WTC11 (cell line): ENCODE results near the gene SOD2. TPM values are rescaled to one million over a fixed set of nuclear protein-coding genes. Genes with fewer than 3 reads are reported as not detected.

Source experiments
- ATAC-seq: fragments of 200-7000 bp; cut with Tn5 transposase; 2 replicates; pipeline ENCODE4 v1.10.0; 2021; ENCODE audit warnings: mild to moderate bottlenecking, moderate library complexity
- CTCF ChIA-PET: fragments of 300-600 bp; sonication (Branson Sonifier 250); formaldehyde crosslinking; loops from one replicate; lab custom pipeline; 2021; ENCODE audit warnings: antibody characterized with exemption; lab: Charles Lee
- POLR2A ChIA-PET: fragments of 350-600 bp; sonication (Branson Sonifier 250); formaldehyde crosslinking; loops from one replicate; lab custom pipeline; 2021; ENCODE audit warnings: antibody characterized with exemption; lab: Charles Lee
- DNase-seq: peaks from one replicate; pipeline ENCODE4 v3.0.0; 2021; ENCODE audit warnings: low spot score
- H3K27ac Mint-ChIP-seq: 2 replicates; pipeline ENCODE4 v1.8.0; 2021; ENCODE audit warnings: mixed read lengths
- H3K27me3 Mint-ChIP-seq: 2 replicates; pipeline ENCODE4 v1.8.0; 2021; ENCODE audit warnings: low read depth, mild to moderate bottlenecking, moderate library complexity, mixed read lengths
- H3K36me3 Mint-ChIP-seq: 2 replicates; pipeline ENCODE4 v1.8.0; 2021; ENCODE audit warnings: mixed read lengths
- H3K4me1 Mint-ChIP-seq: 2 replicates; pipeline ENCODE4 v1.8.0; 2022; ENCODE audit warnings: mixed read lengths
- H3K4me3 Mint-ChIP-seq: 2 replicates; pipeline ENCODE4 v1.8.0; 2021; ENCODE audit warnings: mild to moderate bottlenecking, moderate library complexity, mixed read lengths
- H3K9me3 Mint-ChIP-seq: 2 replicates; pipeline ENCODE4 v1.8.0; 2021; ENCODE audit warnings: mixed read lengths
- E2F4 ChIP-seq: sonication (generic); formaldehyde crosslinking; IDR thresholded peaks from 2 replicates; pipeline ENCODE4 v1.8.1; 2022; ENCODE audit warnings: low read depth, mild to moderate bottlenecking, moderate library complexity, missing genetic modification reagents, borderline replicate concordance
- EMX1 ChIP-seq: fragments of 250-450 bp; sonication (Bioruptor Pico); IDR thresholded peaks from 2 replicates; pipeline ENCODE4 v1.8.0; 2021; ENCODE audit warnings: mild to moderate bottlenecking
- ESRRA ChIP-seq: sonication (generic); formaldehyde crosslinking; IDR thresholded peaks from 2 replicates; pipeline ENCODE4 v1.8.1; 2022; ENCODE audit warnings: mild to moderate bottlenecking, missing genetic modification reagents, borderline replicate concordance
- ETV6 ChIP-seq: sonication (generic); formaldehyde crosslinking; IDR thresholded peaks from 2 replicates; pipeline ENCODE4 v1.8.1; 2022; ENCODE audit warnings: mild to moderate bottlenecking, missing genetic modification reagents
- FOXP1 ChIP-seq: sonication (generic); formaldehyde crosslinking; IDR thresholded peaks from 2 replicates; pipeline ENCODE4 v1.8.0; 2022; ENCODE audit warnings: missing genetic modification reagents, mild to moderate bottlenecking, moderate library complexity, borderline replicate concordance
- FOXP4 ChIP-seq: sonication (generic); formaldehyde crosslinking; IDR thresholded peaks from 2 replicates; pipeline ENCODE4 v1.8.0; 2022; ENCODE audit warnings: mild to moderate bottlenecking, missing genetic modification reagents
- GTF2I ChIP-seq: fragments of 250-450 bp; sonication (Bioruptor Pico); conservative IDR thresholded peaks from 2 replicates; pipeline ENCODE4 v1.4.0; 2021; ENCODE audit warnings: mild to moderate bottlenecking
- MLX ChIP-seq: sonication (generic); formaldehyde crosslinking; IDR thresholded peaks from 2 replicates; pipeline ENCODE4 v1.8.1; 2023; ENCODE audit warnings: mild to moderate bottlenecking, missing genetic modification reagents, moderate library complexity
- MXD4 ChIP-seq: fragments of 250-450 bp; sonication (Bioruptor Pico); IDR thresholded peaks from 2 replicates; pipeline ENCODE4 v1.8.0; 2021; ENCODE audit warnings: mild to moderate bottlenecking, moderate library complexity, borderline replicate concordance
- NFE2L1 ChIP-seq: sonication (generic); formaldehyde crosslinking; IDR thresholded peaks from 2 replicates; pipeline ENCODE4 v1.8.1; 2023; ENCODE audit warnings: missing genetic modification reagents
- PREB ChIP-seq: sonication (generic); formaldehyde crosslinking; IDR thresholded peaks from 2 replicates; pipeline ENCODE4 v1.8.1; 2022; ENCODE audit warnings: mild to moderate bottlenecking, missing genetic modification reagents, moderate library complexity, borderline replicate concordance
- SMAD3 ChIP-seq: sonication (generic); formaldehyde crosslinking; IDR thresholded peaks from 2 replicates; pipeline ENCODE4 v1.8.0; 2022; ENCODE audit warnings: missing genetic modification reagents, mild to moderate bottlenecking, borderline replicate concordance
- SP1 ChIP-seq: sonication (generic); formaldehyde crosslinking; conservative IDR thresholded peaks from 2 replicates; pipeline ENCODE4 v1.8.1; 2022; ENCODE audit warnings: missing genetic modification reagents
- TP53 ChIP-seq: sonication (generic); formaldehyde crosslinking; IDR thresholded peaks from 2 replicates; pipeline ENCODE4 v1.8.1; 2023; ENCODE audit warnings: mild to moderate bottlenecking, missing genetic modification reagents
- USF1 ChIP-seq: sonication (generic); formaldehyde crosslinking; IDR thresholded peaks from 2 replicates; pipeline ENCODE4 v1.8.0; 2022; ENCODE audit warnings: mild to moderate bottlenecking, missing genetic modification reagents
- ZBTB43 ChIP-seq: sonication (generic); formaldehyde crosslinking; IDR thresholded peaks from 2 replicates; pipeline ENCODE4 v1.8.1; 2023; ENCODE audit warnings: mild to moderate bottlenecking, missing genetic modification reagents
- ZNF138 ChIP-seq: sonication (generic); formaldehyde crosslinking; conservative IDR thresholded peaks from 2 replicates; pipeline ENCODE4 v1.8.1; 2022; ENCODE audit warnings: mild to moderate bottlenecking, moderate library complexity, missing genetic modification reagents
- ZNF232 ChIP-seq: sonication (generic); formaldehyde crosslinking; IDR thresholded peaks from 2 replicates; pipeline ENCODE4 v1.8.0; 2022; ENCODE audit warnings: mild to moderate bottlenecking, missing genetic modification reagents
- ZNF532 ChIP-seq: fragments of 250-450 bp; sonication (Bioruptor Pico); IDR thresholded peaks from 2 replicates; pipeline ENCODE4 v1.9.0; 2021; ENCODE audit warnings: mild to moderate bottlenecking, borderline replicate concordance
- total RNA-seq: library from RNA; stranded (reverse); gene quantifications from 3 replicates; pipeline ENCODE4 v1.2.3, GENCODE V29; 2021

Gene SOD2
- total RNA-seq, 1 experiment from 2014 or later = 82.6 TPM

- Mint-ChIP-seq H3K4me3 (no peak overlapping the region), H3K9me3 (no peaks in the 10 kb centered on the region), H3K4me1 (no peaks in the 10 kb centered on the region), H3K27ac (no peak overlapping the region), H3K27me3 (no peaks in the 10 kb centered on the region), H3K36me3 (peaks cover 53% of the 10 kb centered on the region)
- POLR2A ChIA-PET = no interaction called here
- DNase-seq (no peak), ATAC-seq (no peak)
- no peak for TF ChIP-seq ZNF232 (CRISPR knock-in tag)
- no peak for TF ChIP-seq EMX1 (CRISPR knock-in tag)
- TF ChIP-seq ESRRA (CRISPR knock-in tag) = no peak
- TF ChIP-seq NFE2L1 (CRISPR knock-in tag) = no peak
- no peak for TF ChIP-seq USF1 (CRISPR knock-in tag)
- no peak for TF ChIP-seq FOXP4 (CRISPR knock-in tag)
- TF ChIP-seq TP53 (CRISPR knock-in tag) = no peak
- no peak for TF ChIP-seq ZNF532
- TF ChIP-seq ZNF138 = no peak
- TF ChIP-seq ZBTB43 (CRISPR knock-in tag) = no peak
- no peak for TF ChIP-seq SP1 (CRISPR knock-in tag)
- no peak for TF ChIP-seq MLX
- no peak for TF ChIP-seq GTF2I
- no peak for TF ChIP-seq ETV6 (CRISPR knock-in tag)
- no peak for TF ChIP-seq PREB (CRISPR knock-in tag)
- no peak for TF ChIP-seq SMAD3
- TF ChIP-seq FOXP1 (CRISPR knock-in tag) = no peak
- no peak for TF ChIP-seq MXD4 (CRISPR knock-in tag)
- TF ChIP-seq E2F4 (CRISPR knock-in tag) = no peak
- CTCF ChIA-PET = interaction anchor here (2.5 kb wide), 1 partner anchor 29 kb away, joined by 8 read pairs; no protein-coding TSS in a partner anchor
Measured at GRCh38 chr6:159684013-159684304, 9.1 kb downstream of the SOD2 start.
